GM19099 (cell line): ENCODE measurements around the gene HORMAD2.

Experiments
- POLR2A ChIP-seq: IDR thresholded peaks from 3 replicates; pipeline ENCODE4 v1.6.1; 2011; ENCODE audit warnings: low read depth; ENCODE audit not compliant: insufficient read length; ENCODE audit errors: extremely low read depth

HORMAD2 gene

DNA sequence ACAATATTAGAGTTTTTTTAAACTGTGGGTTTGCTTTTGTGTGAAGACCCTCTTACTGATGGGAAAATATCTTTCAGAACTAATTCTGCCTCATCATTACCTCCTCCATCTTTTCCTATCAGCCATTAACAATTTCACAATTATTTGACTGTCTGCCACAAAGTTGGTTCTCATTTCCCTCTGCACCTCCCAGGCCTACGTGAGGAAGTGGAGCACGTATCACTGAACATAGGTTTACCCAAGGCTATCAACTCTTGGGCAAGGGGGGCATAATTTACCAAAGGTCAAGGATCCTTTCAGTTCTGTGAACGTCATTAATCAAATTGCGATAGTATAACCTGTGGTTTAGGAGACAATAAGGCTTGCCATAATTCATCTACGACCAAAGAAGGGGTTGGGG is 106.2 kb downstream of the HORMAD2 start:
- no peak for TF ChIP-seq POLR2A

DNA sequence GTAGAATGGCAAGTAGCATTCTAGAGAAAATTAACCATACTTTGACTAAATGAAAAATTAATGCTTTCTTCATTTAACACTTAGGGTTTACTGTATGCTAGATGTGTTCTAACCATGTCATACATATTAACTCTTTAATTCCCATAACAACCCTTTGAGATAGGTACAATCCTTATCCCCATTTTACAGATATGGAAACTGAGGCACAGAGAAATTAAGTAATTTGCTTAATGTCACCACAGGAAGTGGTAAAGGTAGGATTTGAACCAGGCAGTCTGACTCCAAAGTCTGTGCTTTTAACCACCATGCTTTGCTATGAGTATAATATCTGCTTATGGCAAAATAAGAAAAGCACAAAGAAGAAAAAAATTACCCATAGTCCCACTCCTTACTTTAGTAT is 106.8 kb downstream of the HORMAD2 start:
- no peak for TF ChIP-seq POLR2A

DNA sequence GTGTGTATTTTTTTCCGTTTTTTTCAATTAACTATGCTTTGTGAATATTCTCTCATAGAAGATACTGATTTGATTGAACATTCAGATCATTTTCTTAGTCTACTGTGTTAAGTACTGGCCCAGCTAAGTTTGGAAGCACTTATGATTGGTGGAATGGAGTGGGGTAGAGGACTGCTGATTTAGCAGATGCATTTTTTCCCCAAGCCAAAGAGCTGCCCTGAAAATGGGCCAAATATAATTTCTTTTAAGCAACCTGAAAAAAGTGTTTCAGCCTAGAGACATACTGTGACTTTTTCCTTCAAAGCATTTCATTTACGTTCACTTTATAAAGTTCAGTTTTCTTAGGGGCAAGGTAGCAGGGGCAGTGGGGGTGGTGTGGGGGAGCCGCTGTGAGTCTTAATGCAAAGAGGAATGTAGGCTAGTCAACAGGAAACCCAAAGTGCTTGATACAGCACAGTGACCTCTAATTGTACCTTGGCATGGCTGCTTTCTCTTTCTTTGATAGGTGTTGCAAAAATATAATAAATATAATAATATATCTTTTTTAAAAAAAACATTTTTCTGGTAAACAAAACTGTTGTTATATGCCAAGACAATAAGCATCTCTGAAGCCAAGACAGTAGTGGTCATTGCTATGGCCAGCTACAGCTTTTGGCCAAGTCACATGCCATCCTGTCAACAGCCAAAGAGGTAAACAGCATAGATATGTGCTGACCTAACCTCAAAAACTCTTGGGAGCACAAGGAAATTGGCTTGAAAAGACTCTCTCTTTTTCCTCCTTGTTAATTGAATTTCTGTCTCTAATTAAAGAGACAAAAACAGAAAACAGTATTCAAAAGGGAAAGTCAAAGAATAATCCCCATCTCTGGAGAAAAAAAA is 107.5 kb downstream of the HORMAD2 start:
- no peak for TF ChIP-seq POLR2A

DNA sequence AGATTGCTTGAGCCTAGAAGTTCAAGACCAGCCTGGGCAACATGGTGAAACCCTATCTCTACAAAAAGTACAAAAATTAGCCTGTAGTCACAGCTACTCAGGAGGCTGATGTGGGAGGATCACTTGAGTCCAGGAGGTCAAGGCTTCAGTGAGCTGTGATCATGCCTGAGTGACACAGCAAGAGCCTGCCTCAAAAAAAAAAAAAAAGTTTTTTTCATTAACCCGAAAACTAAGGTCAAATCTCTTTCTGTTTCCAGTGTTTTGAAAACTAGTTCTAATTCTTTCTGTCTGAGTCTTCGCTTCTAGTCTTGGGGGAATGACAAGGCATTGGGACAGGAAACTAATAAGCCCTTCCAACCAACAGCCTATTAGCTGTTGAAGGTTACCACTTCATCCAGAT is 108.6 kb downstream of the HORMAD2 start:
- TF ChIP-seq POLR2A, result no peak

DNA sequence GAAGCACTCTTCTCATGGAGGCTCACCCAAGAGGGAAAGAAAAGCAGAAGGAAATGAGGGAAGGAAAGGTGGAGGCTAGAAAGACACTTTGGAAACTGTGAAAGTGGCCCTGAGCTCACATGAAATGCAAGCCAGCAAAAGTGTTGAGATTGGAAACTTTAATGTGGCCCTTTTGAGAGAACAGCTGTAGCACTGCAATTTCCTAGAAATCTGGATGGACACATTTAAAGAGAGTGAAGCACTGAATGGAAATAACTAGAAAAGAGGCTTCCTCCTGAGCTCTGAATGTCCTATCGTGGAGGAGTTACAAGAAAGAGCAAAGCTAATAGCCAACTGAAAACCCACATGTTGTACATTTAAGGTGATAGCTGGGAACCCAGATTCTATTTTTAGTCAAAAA is 110.3 kb downstream of the HORMAD2 start:
- no peak for TF ChIP-seq POLR2A

- no peak for TF ChIP-seq POLR2A
These were observed 110.9 kb downstream of the HORMAD2 start for GRCh38 chr22:30191040-30191701.

DNA sequence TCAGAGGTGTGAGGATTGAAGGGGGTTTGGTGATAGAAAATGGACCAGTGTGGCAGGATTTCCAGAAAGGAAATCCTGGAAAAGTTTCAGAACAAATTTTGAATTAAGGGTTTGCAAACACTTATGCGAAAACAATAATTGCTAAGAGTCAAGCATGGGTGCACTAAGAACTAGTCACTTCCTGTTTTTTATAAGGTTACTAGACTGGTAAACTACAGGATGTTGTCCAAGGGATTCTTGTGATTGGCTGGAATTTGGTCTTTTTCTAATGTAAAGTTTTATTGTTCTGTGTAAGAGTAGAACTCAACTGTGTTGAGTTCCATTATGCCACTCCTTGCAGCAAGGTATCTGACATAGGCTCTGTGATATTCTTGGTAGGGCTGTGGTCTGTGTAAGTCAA is 112.2 kb downstream of the HORMAD2 start:
- TF ChIP-seq POLR2A, result no peak

DNA sequence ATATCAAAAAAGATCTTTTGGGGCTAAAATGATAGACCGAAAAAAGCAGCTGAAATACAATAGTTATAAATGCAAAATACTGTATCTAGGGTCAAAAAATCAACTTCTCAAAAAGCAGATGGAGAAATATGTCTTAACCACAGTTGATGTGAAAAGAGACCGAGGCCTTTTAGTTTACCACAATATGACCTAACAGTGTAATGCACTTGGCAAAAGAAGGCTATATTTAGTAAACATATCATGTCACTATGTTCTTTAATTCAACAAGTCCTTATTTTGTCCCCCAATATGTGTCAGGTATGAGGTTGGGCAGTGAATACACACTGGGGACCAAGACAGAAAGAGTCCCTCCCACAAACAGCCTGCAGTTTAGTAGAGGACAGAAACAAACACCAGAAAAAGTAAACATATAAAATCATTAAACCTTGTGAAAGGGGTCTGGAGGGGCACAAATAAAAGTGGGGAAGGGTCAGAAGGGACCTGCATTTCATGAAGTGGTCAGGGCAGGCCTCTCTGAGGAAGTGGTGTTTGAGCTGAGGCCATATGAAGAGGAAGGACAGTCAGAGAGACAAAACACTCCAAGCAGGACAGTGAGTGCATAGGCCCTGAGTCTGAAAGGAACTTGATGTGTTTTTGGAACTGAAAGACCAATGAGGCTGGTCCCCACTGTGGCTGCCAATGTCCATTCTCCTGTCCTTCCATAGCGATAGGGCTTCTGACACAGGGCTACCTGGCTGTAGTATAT is 112.9 kb downstream of the HORMAD2 start:
- no peak for TF ChIP-seq POLR2A

- no peak for TF ChIP-seq POLR2A
These were observed 115.2 kb downstream of the HORMAD2 start for GRCh38 chr22:30195245-30196140.

- TF ChIP-seq POLR2A, result no peak
These were observed 116.0 kb downstream of the HORMAD2 start for GRCh38 chr22:30196141-30196879.

DNA sequence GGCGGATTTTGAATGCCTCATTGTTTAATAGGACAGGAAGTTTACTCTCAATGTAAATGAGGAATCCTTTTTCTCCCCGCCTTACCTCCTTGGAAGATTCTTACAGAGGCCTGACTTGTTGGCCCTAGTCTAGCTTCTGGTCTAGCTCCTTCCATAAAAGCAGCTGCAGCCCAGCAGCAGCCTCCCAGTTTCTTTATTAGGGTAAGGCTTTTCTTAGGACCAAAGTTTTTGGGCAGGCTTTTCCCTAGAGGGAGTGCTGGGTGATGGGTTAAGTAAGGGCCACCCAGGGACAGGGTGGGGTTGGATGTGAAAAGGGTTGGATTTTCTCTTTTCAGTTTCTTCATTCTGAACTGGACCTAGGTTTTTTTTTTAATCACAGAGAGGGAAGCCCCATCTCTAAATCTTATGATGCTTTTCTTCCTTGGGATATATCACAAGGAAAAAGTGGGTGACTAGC is 116.6 kb downstream of the HORMAD2 start:
- no peak for TF ChIP-seq POLR2A

DNA sequence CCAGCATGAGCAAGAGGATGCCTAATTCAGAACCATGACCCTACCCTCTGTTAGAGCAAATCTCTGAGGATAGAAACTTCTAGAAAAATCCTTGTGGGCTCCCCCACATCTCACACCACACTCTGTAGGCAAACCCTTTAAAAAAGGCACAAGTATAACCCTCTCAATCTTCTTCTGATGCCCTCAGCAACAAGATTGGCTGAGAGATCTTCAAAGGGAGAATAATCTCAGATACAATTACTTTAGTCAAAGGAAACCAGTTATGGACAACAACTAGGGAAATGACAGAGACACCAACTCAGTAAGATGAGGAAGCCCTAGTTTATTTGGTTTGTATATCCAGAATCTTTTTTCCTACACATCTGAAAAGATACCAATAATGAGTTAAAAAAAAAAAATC is 117.1 kb downstream of the HORMAD2 start:
- no peak for TF ChIP-seq POLR2A

- TF ChIP-seq POLR2A, result no peak
These were observed 118.0 kb downstream of the HORMAD2 start for GRCh38 chr22:30198152-30198825.
